Lower leg skin (tissue), 4 donors: ENCODE data around the gene B3GALT6. TPM values are rescaled to one million over a fixed set of nuclear protein-coding genes. Genes with fewer than 3 reads are reported as not detected.

Experiments used
- DNase-seq, 2 donors: peaks; one replicate each; pipeline ENCODE4 v3.0.0-alpha.2; 2019; ENCODE audit warnings: low spot score in 2 of 2
- H3K4me3 ChIP-seq: fragments of 200-600 bp; sonication (generic); 2 replicates; pipeline ENCODE4 v1.5.1; 2017; ENCODE audit warnings: mild to moderate bottlenecking, low read depth; ENCODE audit not compliant: poor library complexity, severe bottlenecking
- POLR2A ChIP-seq, 2 donors: fragments of 450-650 bp; IDR thresholded peaks; one replicate each; pipeline ENCODE4 v1.6.1; 2016 to 2017; ENCODE audit warnings: antibody characterized with exemption in 2 of 2, mild to moderate bottlenecking in 1 of 2, moderate library complexity in 1 of 2
- WGBS, 2 donors: methylation state at CpG; one replicate each; pipeline ENCODE4 v1.1.5; 2018; 5-methylcytosine and 5-hydroxymethylcytosine counted together
- intact Hi-C: fragments of 100-400 bp; cut with DNase I; formaldehyde crosslinking; loops from one replicate; pipeline ENCODE4 v1.15.0; 2023; ENCODE audit warnings: low total_unique reads
- total RNA-seq, 4 donors: library from RNA; depleted of rRNA; stranded (reverse); fragments of >200 nt; gene quantifications; one replicate each; pipeline ENCODE4 v1.1.0, GENCODE V29; 2016
- TF ChIP-seq, protein P1 (sequence below), 3 donors: fragments of 450-650 bp; IDR thresholded peaks; one replicate each; pipeline ENCODE4 v1.5.1; 2016; ENCODE audit warnings: antibody characterized with exemption in 3 of 3, mild to moderate bottlenecking in 3 of 3, moderate library complexity in 2 of 3

Gene B3GALT6
- total RNA-seq, 4 donors from 2014 or later, result 12.8 to 26.1 (median 18.9) TPM

DNA sequence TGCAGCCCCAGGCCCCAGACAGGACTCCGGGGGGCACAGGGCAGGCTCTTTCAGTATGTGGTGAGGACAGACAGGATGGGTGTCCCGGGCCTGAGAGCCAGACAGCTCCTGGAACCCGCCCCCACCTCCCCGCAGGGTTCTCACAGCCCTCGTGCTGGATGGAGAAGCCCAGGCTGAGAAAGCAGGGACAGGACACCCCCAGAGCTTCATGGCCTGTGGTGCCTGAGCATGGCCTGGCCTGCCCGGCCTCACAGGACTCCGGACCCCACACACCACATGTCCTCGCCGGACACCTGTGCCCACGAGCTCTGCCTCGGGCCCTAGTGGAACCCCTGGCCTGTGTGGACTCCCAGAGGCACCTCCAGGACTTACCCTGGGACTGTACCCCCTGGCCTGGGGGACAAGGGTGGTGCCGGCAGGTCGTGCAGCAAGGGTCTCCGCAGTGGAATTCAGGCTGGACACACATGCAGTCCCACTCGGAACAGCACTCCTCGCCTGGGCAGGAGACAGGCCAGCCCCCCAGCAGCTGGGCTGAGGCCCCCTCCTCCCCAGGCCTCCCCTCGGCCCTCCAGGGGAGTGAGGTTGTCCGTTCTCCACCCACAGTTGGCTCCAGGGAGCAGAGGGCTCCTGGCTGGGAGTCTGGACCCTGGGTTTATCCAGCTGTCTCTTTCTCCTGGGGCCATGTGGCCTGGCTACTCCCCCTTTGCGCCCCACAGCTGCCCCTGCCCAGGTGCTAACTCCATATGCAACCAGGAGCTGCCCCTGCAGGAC lies 26.9 kb upstream of the B3GALT6 start:
- TF ChIP-seq POLR2A (IDR thresholded peaks at IDR 0.05), result no peak
- TF ChIP-seq, protein P1, sequence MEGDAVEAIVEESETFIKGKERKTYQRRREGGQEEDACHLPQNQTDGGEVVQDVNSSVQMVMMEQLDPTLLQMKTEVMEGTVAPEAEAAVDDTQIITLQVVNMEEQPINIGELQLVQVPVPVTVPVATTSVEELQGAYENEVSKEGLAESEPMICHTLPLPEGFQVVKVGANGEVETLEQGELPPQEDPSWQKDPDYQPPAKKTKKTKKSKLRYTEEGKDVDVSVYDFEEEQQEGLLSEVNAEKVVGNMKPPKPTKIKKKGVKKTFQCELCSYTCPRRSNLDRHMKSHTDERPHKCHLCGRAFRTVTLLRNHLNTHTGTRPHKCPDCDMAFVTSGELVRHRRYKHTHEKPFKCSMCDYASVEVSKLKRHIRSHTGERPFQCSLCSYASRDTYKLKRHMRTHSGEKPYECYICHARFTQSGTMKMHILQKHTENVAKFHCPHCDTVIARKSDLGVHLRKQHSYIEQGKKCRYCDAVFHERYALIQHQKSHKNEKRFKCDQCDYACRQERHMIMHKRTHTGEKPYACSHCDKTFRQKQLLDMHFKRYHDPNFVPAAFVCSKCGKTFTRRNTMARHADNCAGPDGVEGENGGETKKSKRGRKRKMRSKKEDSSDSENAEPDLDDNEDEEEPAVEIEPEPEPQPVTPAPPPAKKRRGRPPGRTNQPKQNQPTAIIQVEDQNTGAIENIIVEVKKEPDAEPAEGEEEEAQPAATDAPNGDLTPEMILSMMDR (IDR thresholded peaks at IDR 0.05), result no peak
- DNase-seq, result no peak
- H3K4me3 ChIP-seq, result no peak overlapping the region
- WGBS, 2 donors, result 68 to 82% methylated on average over 6 to 16 of the region's 19 CpGs
- intact Hi-C loops, result no loop called here

DNA sequence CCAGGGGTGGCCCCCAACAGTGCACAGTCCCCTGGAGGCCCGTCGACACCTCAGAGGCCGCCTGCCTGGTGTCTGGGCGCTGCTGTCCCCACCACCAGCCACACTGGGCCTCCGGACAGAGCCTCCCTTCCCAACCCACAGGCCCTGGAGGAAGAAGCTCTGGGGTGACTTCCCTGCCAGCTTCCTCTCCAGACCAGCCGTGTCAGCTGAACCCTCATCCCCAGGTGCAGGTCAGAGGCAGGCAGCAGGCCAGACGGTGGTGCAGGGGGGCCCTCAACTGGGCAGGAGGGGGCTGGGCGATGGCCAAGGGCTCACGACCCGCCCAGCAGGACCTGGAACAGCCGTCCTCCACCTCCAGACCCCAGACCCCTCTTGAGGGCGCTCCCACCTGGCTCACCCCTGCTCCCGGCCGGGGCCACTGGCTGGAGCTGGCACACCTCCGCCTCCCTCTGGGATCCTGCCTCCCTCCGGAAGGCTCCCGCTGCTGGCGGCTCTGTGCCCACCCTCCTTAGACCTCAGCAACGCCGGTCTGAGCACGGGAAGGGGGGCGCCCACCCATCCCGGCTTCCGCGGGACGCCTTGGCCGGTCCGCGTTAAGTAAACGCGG lies 26.2 kb upstream of the B3GALT6 start:
- no peak overlapping the region for H3K4me3 ChIP-seq
- intact Hi-C loops, result no loop called here
- TF ChIP-seq, protein P1 (IDR thresholded peaks at IDR 0.05), result no peak
- no peak for TF ChIP-seq POLR2A (IDR thresholded peaks at IDR 0.05)
- WGBS, 2 donors, result 10 to 22% methylated on average over 6 to 21 of the region's 31 CpGs
- no peak for DNase-seq

DNA sequence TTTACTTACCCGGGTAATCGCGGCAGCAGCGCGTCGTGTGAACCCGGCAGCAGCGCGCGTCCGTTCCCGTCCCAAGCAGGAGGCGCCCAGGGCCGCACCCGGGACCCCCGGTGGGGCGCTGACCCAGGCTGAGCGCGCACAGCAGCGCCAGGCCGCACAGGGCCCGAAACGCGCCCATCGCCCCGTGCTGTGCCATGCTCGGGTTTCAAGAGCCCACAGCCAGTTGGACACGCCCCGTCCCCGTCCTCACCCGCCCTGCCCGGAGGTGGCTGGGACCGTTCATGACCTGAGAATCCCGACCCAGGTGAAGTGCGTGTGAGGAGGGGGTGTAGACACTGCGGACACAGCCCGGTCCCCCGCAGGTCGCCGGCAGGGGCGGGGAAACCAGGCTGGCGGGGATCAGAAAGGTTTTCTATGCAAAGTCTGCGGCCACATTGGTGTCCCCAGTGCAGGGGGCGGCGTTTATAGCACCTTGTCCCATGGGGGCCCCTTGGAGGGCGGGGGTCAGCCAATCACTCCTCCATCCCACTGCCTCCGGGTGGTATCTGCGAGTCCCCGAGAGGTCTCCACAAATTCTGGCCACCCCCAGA lies 25.6 kb upstream of the B3GALT6 start, which contains the start of gene TNFRSF18:
Gene TNFRSF18 (minus strand): TSS at position 217 of the 590 bp plus-strand sequence. CDS start 21 bp downstream, at position 196.
- TF ChIP-seq POLR2A (IDR thresholded peaks at IDR 0.05), result no peak
- TF ChIP-seq, protein P1 (IDR thresholded peaks at IDR 0.05), result no peak
- intact Hi-C loops, result no loop called here
- WGBS, 2 donors, result 0 to 3% methylated on average over 5 to 25 of the region's 49 CpGs
- H3K4me3 ChIP-seq, result no peak within 1 kb of the TSS
- DNase-seq, result no peak

DNA sequence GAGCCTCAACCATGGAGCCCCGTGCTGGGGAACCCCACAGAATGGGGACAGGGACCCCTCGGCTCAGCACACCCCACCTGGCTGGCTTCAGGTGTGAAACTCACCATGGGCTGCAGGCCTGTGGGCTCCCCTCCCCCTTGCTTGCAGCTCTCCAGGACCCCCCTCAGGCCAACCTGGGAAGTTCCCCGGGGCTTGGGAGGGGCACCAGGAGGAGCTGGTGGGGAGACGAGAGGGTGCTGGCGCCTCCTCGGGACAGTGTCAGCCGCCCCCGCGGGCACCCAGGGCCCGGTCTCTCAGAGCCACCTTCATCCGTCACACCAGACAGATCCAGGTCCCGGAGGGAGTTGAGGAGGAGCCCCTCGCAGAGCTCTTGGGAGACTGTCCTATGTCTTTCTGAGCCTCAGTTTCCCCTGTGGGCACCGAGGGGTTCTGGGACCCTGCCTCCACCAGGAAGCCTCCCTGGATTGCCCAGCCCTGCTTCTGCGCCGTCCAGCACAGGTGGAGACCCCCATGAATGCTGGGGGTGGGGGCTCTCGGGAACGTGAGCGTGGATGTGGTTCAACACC lies 25.0 kb upstream of the B3GALT6 start:
- DNase-seq, result no peak
- WGBS, 2 donors, result 10 to 57% methylated on average over 4 of the region's 19 CpGs
- no peak overlapping the region for H3K4me3 ChIP-seq
- TF ChIP-seq, protein P1 (IDR thresholded peaks at IDR 0.05), result no peak
- no peak for TF ChIP-seq POLR2A (IDR thresholded peaks at IDR 0.05)
- intact Hi-C loops, result no loop called here

DNA sequence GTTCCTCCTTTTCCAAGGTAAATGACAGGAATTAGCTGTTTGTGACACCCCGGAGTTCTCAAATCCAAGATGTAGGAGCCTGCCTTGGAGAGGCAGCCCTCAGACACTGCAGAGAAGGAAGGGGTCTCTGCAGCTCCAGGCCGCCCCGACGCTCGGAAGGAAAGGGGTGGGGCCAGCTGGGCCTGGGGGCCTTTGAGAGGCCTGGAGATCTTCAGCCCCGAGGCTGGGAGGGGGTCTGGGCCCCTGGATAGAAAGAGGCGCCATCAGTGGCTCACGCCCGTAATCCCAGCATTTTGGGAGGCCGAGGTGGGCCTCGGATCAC lies 24.5 kb upstream of the B3GALT6 start:
- intact Hi-C loops, result no loop called here
- no peak for DNase-seq
- WGBS, 2 donors, result 39 to 56% methylated on average over 9 of the region's 11 CpGs
- no peak overlapping the region for H3K4me3 ChIP-seq
- TF ChIP-seq, protein P1 (IDR thresholded peaks at IDR 0.05), result no peak
- TF ChIP-seq POLR2A (IDR thresholded peaks at IDR 0.05), result no peak
